H9 (cell line): ENCODE data around the gene UNC13C. TPM values are rescaled to one million over a fixed set of nuclear protein-coding genes. Genes with fewer than 3 reads are reported as not detected.

ENCODE experiments used
- DNase-seq: peaks from one replicate; pipeline ENCODE4 v3.0.0-alpha.2; 2017
- H2AFZ ChIP-seq: one replicate; pipeline ENCODE4 v1.6.1; 2013; ENCODE audit warnings: mild to moderate bottlenecking, low read length, control low read depth, moderate library complexity
- H2AK5ac ChIP-seq: 2 replicates; pipeline ENCODE4 v1.6.1; 2013; ENCODE audit warnings: low read length, control low read depth, mixed read lengths; ENCODE audit not compliant: insufficient read length
- H2BK120ac ChIP-seq: one replicate; pipeline ENCODE4 v1.6.1; 2013; ENCODE audit warnings: low read depth, mild to moderate bottlenecking, low read length, control low read depth, inconsistent platforms; ENCODE audit not compliant: poor library complexity, severe bottlenecking
- H2BK12ac ChIP-seq: 2 replicates; pipeline ENCODE4 v1.6.1; 2013; ENCODE audit warnings: low read length, control low read depth, mixed read lengths, low read depth; ENCODE audit not compliant: insufficient read length
- H2BK15ac ChIP-seq: 2 replicates; pipeline ENCODE4 v1.6.1; 2013; ENCODE audit warnings: low read depth, low read length, control low read depth
- H2BK20ac ChIP-seq: one replicate; pipeline ENCODE4 v1.6.1; 2013; ENCODE audit warnings: low read depth, mild to moderate bottlenecking, low read length, control low read depth, inconsistent platforms; ENCODE audit not compliant: poor library complexity, severe bottlenecking
- H2BK5ac ChIP-seq: 2 replicates; pipeline ENCODE4 v1.6.1; 2013; ENCODE audit warnings: low read length, control low read depth, mixed read lengths; ENCODE audit not compliant: insufficient read length
- H3K14ac ChIP-seq: 2 replicates; pipeline ENCODE4 v1.6.1; 2013; ENCODE audit warnings: low read length, control low read depth; ENCODE audit not compliant: insufficient read depth
- H3K18ac ChIP-seq: 2 replicates; pipeline ENCODE4 v1.6.1; 2013; ENCODE audit warnings: low read depth, mild to moderate bottlenecking, mixed read lengths, low read length, control low read depth; ENCODE audit not compliant: insufficient read length
- H3K23ac ChIP-seq: 2 replicates; pipeline ENCODE4 v1.6.1; 2013; ENCODE audit warnings: low read length, control low read depth, mixed read lengths, low read depth; ENCODE audit not compliant: insufficient read length
- H3K23me2 ChIP-seq: 2 replicates; pipeline ENCODE4 v1.6.1; 2013; ENCODE audit warnings: low read depth, mild to moderate bottlenecking, mixed read lengths, low read length, control low read depth; ENCODE audit not compliant: insufficient read length, poor library complexity, severe bottlenecking
- H3K27ac ChIP-seq: 2 replicates; pipeline ENCODE4 v1.5.1; 2013; ENCODE audit warnings: low read length, control low read depth, mixed read lengths, low read depth; ENCODE audit not compliant: insufficient read length
- H3K27me3 ChIP-seq: 2 replicates; pipeline ENCODE4 v1.6.1; 2013; ENCODE audit warnings: low read length, control low read depth, inconsistent platforms; ENCODE audit not compliant: insufficient read depth
- H3K4ac ChIP-seq: 2 replicates; pipeline ENCODE4 v1.6.1; 2013; ENCODE audit warnings: low read depth, mild to moderate bottlenecking, control low read depth, inconsistent platforms, low read length, moderate library complexity
- H3K4me1 ChIP-seq: 2 replicates; pipeline ENCODE4 v1.6.1; 2013; ENCODE audit warnings: low read length, control low read depth, inconsistent platforms; ENCODE audit not compliant: insufficient read depth
- H3K4me2 ChIP-seq: 2 replicates; pipeline ENCODE4 v1.6.1; 2013; ENCODE audit warnings: low read length, control low read depth, mixed read lengths; ENCODE audit not compliant: insufficient read length, insufficient read depth
- H3K56ac ChIP-seq: 2 replicates; pipeline ENCODE4 v1.6.1; 2013; ENCODE audit warnings: low read depth, mild to moderate bottlenecking, mixed read lengths, low read length, control low read depth; ENCODE audit not compliant: insufficient read length
- H3K79me1 ChIP-seq: 2 replicates; pipeline ENCODE4 v1.6.1; 2013; ENCODE audit warnings: low read depth, mild to moderate bottlenecking, moderate library complexity, low read length, control low read depth, inconsistent platforms; ENCODE audit not compliant: insufficient read depth, poor library complexity, severe bottlenecking
- H3K79me2 ChIP-seq: 2 replicates; pipeline ENCODE4 v1.6.1; 2013; ENCODE audit warnings: low read length, control low read depth, inconsistent platforms; ENCODE audit not compliant: insufficient read depth
- H3K9ac ChIP-seq: 2 replicates; pipeline ENCODE4 v1.6.1; 2013; ENCODE audit warnings: low read length, control low read depth, mixed read lengths; ENCODE audit not compliant: insufficient read length; ENCODE audit errors: extremely low read depth
- H3K9me3 ChIP-seq: one replicate; pipeline ENCODE4 v1.6.1; 2013; ENCODE audit warnings: low read depth, low read length, inconsistent platforms; ENCODE audit not compliant: control insufficient read depth
- H3T11ph ChIP-seq: one replicate; pipeline ENCODE4 v1.6.1; 2013; ENCODE audit warnings: mild to moderate bottlenecking, low read length, control low read depth, inconsistent platforms
- H4K20me1 ChIP-seq: one replicate; pipeline ENCODE4 v1.6.1; 2013; ENCODE audit not compliant: control insufficient read depth, insufficient read length, insufficient read depth
- H4K5ac ChIP-seq: 2 replicates; pipeline ENCODE4 v1.6.1; 2013; ENCODE audit warnings: low read depth, mild to moderate bottlenecking, mixed read lengths, low read length, control low read depth; ENCODE audit not compliant: insufficient read length
- H4K8ac ChIP-seq: replicated peaks from 2 replicates; pipeline ENCODE4 v1.6.1; 2013; ENCODE audit warnings: low read length, control low read depth, mixed read lengths, low read depth; ENCODE audit not compliant: insufficient read length
- H4K91ac ChIP-seq: 2 replicates; pipeline ENCODE4 v1.6.1; 2013; ENCODE audit warnings: low read depth, mild to moderate bottlenecking, moderate library complexity, mixed read lengths, low read length, control low read depth; ENCODE audit not compliant: insufficient read length
- H3K27ac Mint-ChIP-seq, 3 experiments: 2 replicates in 2 of 3; 3 replicates in 1 of 3; pipeline ENCODE4 v1.8.0; 2020 to 2021; ENCODE audit warnings: mixed read lengths in 3 of 3, mild to moderate bottlenecking in 1 of 3, moderate library complexity in 1 of 3
- H3K27me3 Mint-ChIP-seq: 2 replicates; pipeline ENCODE4 v1.8.0; 2021; ENCODE audit warnings: low read depth, mild to moderate bottlenecking, moderate library complexity, mixed read lengths
- H3K36me3 Mint-ChIP-seq, 3 experiments: 2 replicates in 2 of 3; 3 replicates in 1 of 3; pipeline ENCODE4 v1.8.0; 2020 to 2021; ENCODE audit warnings: low read depth in 3 of 3, mixed read lengths in 3 of 3; ENCODE audit not compliant: insufficient read depth in 1 of 3
- H3K4me1 Mint-ChIP-seq, 2 experiments: 2 replicates each; pipeline ENCODE4 v1.8.0; 2020; ENCODE audit warnings: mixed read lengths in 2 of 2
- H3K4me3 Mint-ChIP-seq, 2 experiments: 2 replicates in 1 of 2; 3 replicates in 1 of 2; pipeline ENCODE4 v1.8.0; 2020 to 2021; ENCODE audit warnings: mild to moderate bottlenecking in 2 of 2, mixed read lengths in 2 of 2, moderate library complexity in 1 of 2
- H3K9me3 Mint-ChIP-seq, 2 experiments: 2 replicates in 1 of 2; 3 replicates in 1 of 2; pipeline ENCODE4 v1.8.0; 2020; ENCODE audit warnings: mild to moderate bottlenecking in 2 of 2, mixed read lengths in 2 of 2, moderate library complexity in 1 of 2
- CTCF ChIP-seq: fragments of 200-600 bp; sonication (generic); conservative IDR thresholded peaks from 3 replicates; pipeline ENCODE4 v1.8.0; 2021; ENCODE audit warnings: antibody characterized with exemption, mild to moderate bottlenecking
- WGBS: extraction: QIAGEN DNeasy Blood & Tissue Kit; methylation state at CpG from one replicate; pipeline ENCODE4 v1.1.7; 2013; ENCODE audit warnings: missing lambda C conversion rate, low lambda C conversion rate, mixed read lengths; ENCODE audit not compliant: insufficient read length; ENCODE audit errors: extremely low coverage; 5-methylcytosine and 5-hydroxymethylcytosine counted together
- total RNA-seq: library from RNA; stranded (reverse); gene quantifications from 2 replicates; pipeline ENCODE4 v1.2.1, GENCODE V29; 2021

UNC13C gene
- total RNA-seq, 1 experiment from 2014 or later = 0.02 TPM

GRCh38 chr15:54083991-54084390, 105.8 kb downstream of the UNC13C start:
- no peaks in the 10 kb centered on the region for H3K79me1 ChIP-seq
- H4K20me1 ChIP-seq = no peaks in the 10 kb centered on the region
- Mint-ChIP-seq H3K27ac (no peak overlapping the region), H3K27me3 (peaks cover 6% of the 10 kb centered on the region), H3K9me3 (no peaks in the 10 kb centered on the region), H3K4me3 (no peak overlapping the region), H3K4me1 (no peaks in the 10 kb centered on the region), H3K36me3 (no peaks in the 10 kb centered on the region)
- no peak overlapping the region for H4K8ac ChIP-seq
- no peak overlapping the region for H2BK5ac ChIP-seq
- H2AFZ ChIP-seq = no peak overlapping the region
- no peaks in the 10 kb centered on the region for H3K4me1 ChIP-seq
- H4K91ac ChIP-seq = no peak overlapping the region
- no peak overlapping the region for H3K56ac ChIP-seq
- no peak overlapping the region for H3T11ph ChIP-seq
- H2BK12ac ChIP-seq = no peak overlapping the region
- no peak overlapping the region for H2BK20ac ChIP-seq
- DNase-seq = no peak
- no CpG with 5 or more reads among the region's 7 CpGs for WGBS
- H3K4ac ChIP-seq = no peak overlapping the region
- H3K14ac ChIP-seq = no peak overlapping the region
- no peak overlapping the region for H3K23ac ChIP-seq
- no peaks in the 10 kb centered on the region for H3K23me2 ChIP-seq
- H4K5ac ChIP-seq = no peak overlapping the region
- TF ChIP-seq CTCF = no peak
- H3K9ac ChIP-seq = no peak overlapping the region
- no peak overlapping the region for H3K18ac ChIP-seq
- no peak overlapping the region for H2BK120ac ChIP-seq
- H3K4me2 ChIP-seq = no peak overlapping the region
- H3K79me2 ChIP-seq = no peaks in the 10 kb centered on the region
- no peak overlapping the region for H2BK15ac ChIP-seq
- no peaks in the 10 kb centered on the region for H3K27me3 ChIP-seq
- H3K27ac ChIP-seq = no peak overlapping the region
- no peaks in the 10 kb centered on the region for H3K9me3 ChIP-seq
- no peak overlapping the region for H2AK5ac ChIP-seq
